K562 (cell line): ENCODE data around the gene RPL26. TPM values are rescaled to one million over a fixed set of nuclear protein-coding genes. Genes with fewer than 3 reads are reported as not detected.

Experiments used
- BCLAF1 ChIP-seq, 2 experiments: fragments of 450-650 bp in 1 of 2; IDR thresholded peaks; 2 replicates each; pipeline ENCODE4 v1.6.1; 2011 to 2017; ENCODE audit warnings: low read depth in 2 of 2, antibody characterized with exemption in 1 of 2, borderline replicate concordance in 1 of 2, low read length in 1 of 2, mild to moderate bottlenecking in 1 of 2, mixed read lengths in 1 of 2; ENCODE audit not compliant: control insufficient read depth in 1 of 2
- CREB1 ChIP-seq, 2 experiments: sonication (generic) in 1 of 2; formaldehyde crosslinking in 1 of 2; IDR thresholded peaks; 2 replicates each; pipeline versions ENCODE4 v1.6.1 to v1.8.0; 2012 to 2022; ENCODE audit warnings: inconsistent platforms in 1 of 2, mild to moderate bottlenecking in 1 of 2, missing genetic modification reagents in 1 of 2, moderate library complexity in 1 of 2
- EHMT2 ChIP-seq: fragments of 450-650 bp; IDR thresholded peaks from 2 replicates; pipeline ENCODE4 v1.6.1; 2018; ENCODE audit warnings: antibody characterized with exemption
- FOXA1 ChIP-seq: fragments of 450-650 bp; IDR thresholded peaks from 2 replicates; pipeline ENCODE4 v1.6.1; 2016; ENCODE audit warnings: mild to moderate bottlenecking, borderline replicate concordance
- GABPB2 ChIP-seq: fragments of 250-450 bp; sonication (Bioruptor Pico); conservative IDR thresholded peaks from 2 replicates; pipeline ENCODE4 v1.5.1; 2021; ENCODE audit warnings: mild to moderate bottlenecking
- KLF16 ChIP-seq: IDR thresholded peaks from 2 replicates; pipeline ENCODE4 v1.6.1; 2016; ENCODE audit warnings: antibody characterized with exemption
- RAD21 ChIP-seq, 2 experiments: fragments of 250-450 bp in 1 of 2; fragments of 450-650 bp in 1 of 2; sonication (Bioruptor Pico) in 1 of 2; formaldehyde crosslinking in 1 of 2; IDR thresholded peaks in 1 of 2; conservative IDR thresholded peaks in 1 of 2; 2 replicates each; pipeline versions ENCODE4 v1.4.0 to v1.8.0; 2020 to 2022; ENCODE audit warnings: mild to moderate bottlenecking in 2 of 2, moderate library complexity in 1 of 2
- RBBP5 ChIP-seq: fragments of 200-600 bp; sonication (generic); IDR thresholded peaks from 2 replicates; pipeline ENCODE4 v1.6.1; 2012; ENCODE audit warnings: borderline replicate concordance, mild to moderate bottlenecking, low read length, control low read depth, inconsistent platforms; ENCODE audit not compliant: insufficient read depth, poor library complexity, severe bottlenecking
- TRIM25 ChIP-seq: fragments of 450-650 bp; IDR thresholded peaks from 2 replicates; pipeline ENCODE4 v1.7.0; 2016; ENCODE audit warnings: borderline replicate concordance
- ZBTB49 ChIP-seq: sonication (generic); formaldehyde crosslinking; IDR thresholded peaks from 2 replicates; pipeline ENCODE4 v1.8.0; 2022; ENCODE audit warnings: missing genetic modification reagents, mild to moderate bottlenecking, borderline replicate concordance
- ZFX ChIP-seq: sonication (generic); formaldehyde crosslinking; IDR thresholded peaks from 2 replicates; pipeline ENCODE4 v1.8.0; 2022; ENCODE audit warnings: mild to moderate bottlenecking, missing genetic modification reagents, moderate library complexity
- ZNF146 ChIP-seq: IDR thresholded peaks from one replicate; pipeline ENCODE4 v1.6.1; 2018; ENCODE audit warnings: missing compliant biosample characterization; ENCODE audit not compliant: unreplicated experiment
- ZNF408 ChIP-seq: fragments of 250-450 bp; sonication (Bioruptor Pico); IDR thresholded peaks from 2 replicates; pipeline ENCODE4 v1.4.0; 2020; ENCODE audit warnings: low read depth, mild to moderate bottlenecking, moderate library complexity
- ZNF695 ChIP-seq: fragments of 450-650 bp; formaldehyde crosslinking; IDR thresholded peaks from 2 replicates; pipeline ENCODE4 v1.4.0; 2020; ENCODE audit warnings: mild to moderate bottlenecking, moderate library complexity
- polyA plus RNA-seq, 8 experiments: library from polyadenylated mRNA; depleted of rRNA in 4 of 8; stranded (reverse) in 5 of 8; unstranded in 3 of 8; fragments of >200 nt; fragmentation: Nextera tagmentation in 2 of 8; fragmentation: Illumina TruSeq in 1 of 8; extraction: Ambion mirVana in 2 of 8; extraction: Trizol in 1 of 8; gene quantifications; 2 replicates each; pipeline versions ENCODE4 v1.2.1 to v1.2.3, GENCODE V29; 2011 to 2014; ENCODE audit warnings: inconsistent platforms in 1 of 8, missing spikeins in 1 of 8
- total RNA-seq, 7 experiments: library from RNA; depleted of rRNA in 6 of 7; stranded (reverse); fragments of >200 nt in 6 of 7; fragmentation: Illumina TruSeq in 2 of 7; extraction: Trizol in 2 of 7; gene quantifications; 2 replicates each; pipeline versions ENCODE4 v1.2.1 to v1.2.3, GENCODE V29; 2011 to 2021; ENCODE audit warnings: low replicate concordance in 1 of 7
- TF ChIP-seq, protein P1 (sequence below): fragments of 450-650 bp; IDR thresholded peaks from 2 replicates; pipeline ENCODE4 v1.6.1; 2017; ENCODE audit warnings: antibody characterized with exemption
- TF ChIP-seq, protein P2 (sequence below): fragments of 450-650 bp; formaldehyde crosslinking; IDR thresholded peaks from 2 replicates; pipeline ENCODE4 v1.4.0; 2022; ENCODE audit warnings: missing genetic modification characterization

Gene RPL26
- total and polyA plus RNA-seq, 9 of the 15 experiments (the other 6 are each of a cell fraction or from before 2014, with no cell fraction given) = 1,474 to 4,074 (median 2,904) TPM

DNA sequence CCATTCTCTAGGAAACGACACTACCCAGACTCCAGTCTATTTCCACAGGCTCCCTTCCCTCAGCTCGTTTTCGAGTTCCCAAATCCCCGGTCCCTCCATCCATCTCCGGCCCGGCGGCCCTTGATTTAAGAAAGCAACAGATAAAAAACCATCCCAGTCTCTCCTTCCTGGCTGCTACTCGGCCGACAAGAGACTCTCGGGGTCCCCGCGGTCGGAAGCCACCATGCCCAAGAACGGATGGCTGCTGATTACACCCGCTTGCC is 182 bp downstream of the RPL26 start (continued):
- no peak for TF ChIP-seq ZNF146 (CRISPR knock-in tag)
- TF ChIP-seq EHMT2 = no peak
- TF ChIP-seq, protein P1, sequence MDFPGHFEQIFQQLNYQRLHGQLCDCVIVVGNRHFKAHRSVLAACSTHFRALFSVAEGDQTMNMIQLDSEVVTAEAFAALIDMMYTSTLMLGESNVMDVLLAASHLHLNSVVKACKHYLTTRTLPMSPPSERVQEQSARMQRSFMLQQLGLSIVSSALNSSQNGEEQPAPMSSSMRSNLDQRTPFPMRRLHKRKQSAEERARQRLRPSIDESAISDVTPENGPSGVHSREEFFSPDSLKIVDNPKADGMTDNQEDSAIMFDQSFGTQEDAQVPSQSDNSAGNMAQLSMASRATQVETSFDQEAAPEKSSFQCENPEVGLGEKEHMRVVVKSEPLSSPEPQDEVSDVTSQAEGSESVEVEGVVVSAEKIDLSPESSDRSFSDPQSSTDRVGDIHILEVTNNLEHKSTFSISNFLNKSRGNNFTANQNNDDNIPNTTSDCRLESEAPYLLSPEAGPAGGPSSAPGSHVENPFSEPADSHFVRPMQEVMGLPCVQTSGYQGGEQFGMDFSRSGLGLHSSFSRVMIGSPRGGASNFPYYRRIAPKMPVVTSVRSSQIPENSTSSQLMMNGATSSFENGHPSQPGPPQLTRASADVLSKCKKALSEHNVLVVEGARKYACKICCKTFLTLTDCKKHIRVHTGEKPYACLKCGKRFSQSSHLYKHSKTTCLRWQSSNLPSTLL = no peak
- no peak; the same call in 1 of the 2 replicates for TF ChIP-seq KLF16
- no peak for TF ChIP-seq TRIM25
- TF ChIP-seq FOXA1 = no peak
- TF ChIP-seq ZFX (CRISPR knock-in tag) = peak; percentile 43; the same call in 1 of the 2 replicates
- TF ChIP-seq CREB1 (IDR thresholded peaks at IDR 0.05) = no peak
- TF ChIP-seq CREB1 (CRISPR knock-in tag; IDR thresholded peaks at IDR 0.05) = no peak
- peak; percentile 95 for TF ChIP-seq RBBP5
- TF ChIP-seq BCLAF1 (IDR thresholded peaks at IDR 0.05; ENCODE audit: borderline replicate concordance in 1 of 2, control insufficient read depth in 1 of 2, low read depth in 2 of 2, low read length in 1 of 2) = no peak
- TF ChIP-seq ZBTB49 (CRISPR knock-in tag) = no peak
- no peak for TF ChIP-seq ZNF695 (CRISPR knock-in tag)
- TF ChIP-seq ZNF408 (CRISPR knock-in tag) = no peak
- TF ChIP-seq RAD21 (CRISPR knock-in tag; conservative IDR thresholded peaks at IDR 0.05 in 1 of 2, IDR thresholded peaks at IDR 0.05 in 1 of 2) = no peak
- TF ChIP-seq, protein P2, sequence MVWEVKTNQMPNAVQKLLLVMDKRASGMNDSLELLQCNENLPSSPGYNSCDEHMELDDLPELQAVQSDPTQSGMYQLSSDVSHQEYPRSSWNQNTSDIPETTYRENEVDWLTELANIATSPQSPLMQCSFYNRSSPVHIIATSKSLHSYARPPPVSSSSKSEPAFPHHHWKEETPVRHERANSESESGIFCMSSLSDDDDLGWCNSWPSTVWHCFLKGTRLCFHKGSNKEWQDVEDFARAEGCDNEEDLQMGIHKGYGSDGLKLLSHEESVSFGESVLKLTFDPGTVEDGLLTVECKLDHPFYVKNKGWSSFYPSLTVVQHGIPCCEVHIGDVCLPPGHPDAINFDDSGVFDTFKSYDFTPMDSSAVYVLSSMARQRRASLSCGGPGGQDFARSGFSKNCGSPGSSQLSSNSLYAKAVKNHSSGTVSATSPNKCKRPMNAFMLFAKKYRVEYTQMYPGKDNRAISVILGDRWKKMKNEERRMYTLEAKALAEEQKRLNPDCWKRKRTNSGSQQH (CRISPR knock-in tag) = no peak
- TF ChIP-seq GABPB2 (CRISPR knock-in tag) = no peak
